GM23338 (cell line): Measurements from ENCODE around the gene MOB3B. TPM values are rescaled to one million over a fixed set of nuclear protein-coding genes. Genes with fewer than 3 reads are reported as not detected.

Experiments used
- ATAC-seq: fragments of 200-7000 bp; cut with Tn5 transposase; 3 replicates; pipeline ENCODE4 v1.9.1; 2020
- DNase-seq: peaks from one replicate; pipeline ENCODE4 v3.0.0-alpha.2; 2015; ENCODE audit warnings: low spot score
- H2AFZ ChIP-seq: fragments of 200-600 bp; sonication (generic); 2 replicates; pipeline ENCODE4 v1.8.0; 2016; ENCODE audit warnings: antibody characterized with exemption, mild to moderate bottlenecking, moderate library complexity
- H3F3A ChIP-seq: fragments of 200-600 bp; sonication (generic); replicated peaks from 2 replicates; pipeline ENCODE4 v1.8.0; 2017; ENCODE audit warnings: antibody characterized with exemption, mixed run types, low read depth
- H3K27ac ChIP-seq: fragments of 200-600 bp; sonication (generic); 2 replicates; pipeline ENCODE4 v1.6.1; 2016; ENCODE audit warnings: low read depth
- H3K27me3 ChIP-seq: fragments of 200-600 bp; sonication (generic); 2 replicates; pipeline ENCODE4 v1.8.0; 2016; ENCODE audit warnings: mild to moderate bottlenecking, mixed run types, moderate library complexity; ENCODE audit not compliant: insufficient read depth
- H3K36me3 ChIP-seq: fragments of 200-600 bp; sonication (generic); 2 replicates; pipeline ENCODE4 v1.8.0; 2016; ENCODE audit warnings: mild to moderate bottlenecking; ENCODE audit not compliant: insufficient read depth
- H3K4me1 ChIP-seq: fragments of 200-600 bp; sonication (generic); 2 replicates; pipeline ENCODE4 v1.8.0; 2016; ENCODE audit warnings: mild to moderate bottlenecking, moderate library complexity; ENCODE audit not compliant: insufficient read depth
- H3K4me2 ChIP-seq: fragments of 200-600 bp; sonication (generic); 2 replicates; pipeline ENCODE4 v1.7.1; 2017; ENCODE audit warnings: mixed run types
- H3K4me3 ChIP-seq: fragments of 200-600 bp; sonication (generic); 2 replicates; pipeline ENCODE4 v1.6.1; 2016; ENCODE audit warnings: mixed run types
- H3K79me2 ChIP-seq: fragments of 200-600 bp; sonication (generic); replicated peaks from 2 replicates; pipeline ENCODE4 v1.8.0; 2017; ENCODE audit warnings: mild to moderate bottlenecking; ENCODE audit not compliant: insufficient read depth
- H3K9me2 ChIP-seq: fragments of 200-600 bp; sonication (generic); 2 replicates; pipeline ENCODE4 v1.8.0; 2017; ENCODE audit not compliant: insufficient read depth
- H4K20me1 ChIP-seq: fragments of 200-600 bp; sonication (generic); replicated peaks from 2 replicates; pipeline ENCODE4 v1.8.0; 2017; ENCODE audit warnings: mild to moderate bottlenecking; ENCODE audit not compliant: insufficient read depth
- H3K27ac Mint-ChIP-seq: 2 replicates; pipeline ENCODE4 v1.8.0; 2020; ENCODE audit warnings: inconsistent platforms, mild to moderate bottlenecking, moderate library complexity, mixed read lengths
- H3K27me3 Mint-ChIP-seq: 3 replicates; pipeline ENCODE4 v1.8.0; 2022; ENCODE audit warnings: low read depth, mild to moderate bottlenecking, moderate library complexity, mixed read lengths, inconsistent platforms; ENCODE audit not compliant: insufficient read depth, poor library complexity
- H3K36me3 Mint-ChIP-seq: 3 replicates; pipeline ENCODE4 v1.8.0; 2021; ENCODE audit warnings: low read depth, mild to moderate bottlenecking, inconsistent platforms, moderate library complexity, mixed read lengths
- H3K4me1 Mint-ChIP-seq: 3 replicates; pipeline ENCODE4 v1.8.0; 2020; ENCODE audit warnings: mild to moderate bottlenecking, inconsistent platforms, mixed read lengths
- H3K4me3 Mint-ChIP-seq: 3 replicates; pipeline ENCODE4 v1.8.0; 2021; ENCODE audit warnings: moderate library complexity, mild to moderate bottlenecking, inconsistent platforms, mixed read lengths
- H3K9me3 Mint-ChIP-seq: 3 replicates; pipeline ENCODE4 v1.8.0; 2020; ENCODE audit warnings: moderate library complexity, mild to moderate bottlenecking, inconsistent platforms, mixed read lengths
- CREB1 ChIP-seq: fragments of 250-450 bp; sonication (Bioruptor Pico); IDR thresholded peaks from 2 replicates; pipeline ENCODE4 v1.5.0; 2020; ENCODE audit warnings: low read depth, mild to moderate bottlenecking, moderate library complexity
- EZH2 ChIP-seq: fragments of 200-600 bp; sonication (generic); IDR thresholded peaks from one replicate; pipeline ENCODE4 v1.8.0; 2017; ENCODE audit warnings: antibody characterized with exemption, mild to moderate bottlenecking, low read depth; ENCODE audit not compliant: unreplicated experiment
- EZH2phosphoT487 ChIP-seq: fragments of 200-600 bp; sonication (generic); IDR thresholded peaks from one replicate; pipeline ENCODE4 v1.8.1; 2018; ENCODE audit warnings: antibody characterized with exemption; ENCODE audit not compliant: unreplicated experiment
- NANOG ChIP-seq: IDR thresholded peaks from 2 replicates; pipeline ENCODE4 v1.6.1; 2016; ENCODE audit warnings: antibody characterized with exemption, borderline replicate concordance
- POLR2AphosphoS5 ChIP-seq: IDR thresholded peaks from 2 replicates; pipeline ENCODE4 v1.6.1; 2016; ENCODE audit warnings: antibody characterized with exemption, low read depth
- ZNF114 ChIP-seq: fragments of 250-450 bp; sonication (Bioruptor Pico); IDR thresholded peaks from 2 replicates; pipeline ENCODE4 v1.5.0; 2020; ENCODE audit warnings: mild to moderate bottlenecking, moderate library complexity
- ZNF331 ChIP-seq: fragments of 250-450 bp; sonication (Bioruptor Pico); IDR thresholded peaks from 2 replicates; pipeline ENCODE4 v1.5.0; 2020; ENCODE audit warnings: low read depth, mild to moderate bottlenecking, moderate library complexity
- polyA plus RNA-seq: library from polyadenylated mRNA; unstranded; fragments of >200 nt; fragmentation: Nextera tagmentation; extraction: Ambion mirVana; gene quantifications from 2 replicates; pipeline ENCODE4 v1.2.1, GENCODE V29; 2016
- total RNA-seq: library from RNA; depleted of rRNA; stranded (reverse); fragments of >200 nt; shearing (Covaris generic); gene quantifications from 2 replicates; pipeline ENCODE4 v1.2.3, GENCODE V29; 2014
- TF ChIP-seq, protein P1 (sequence below): fragments of 250-450 bp; sonication (Bioruptor Pico); IDR thresholded peaks from 2 replicates; pipeline ENCODE4 v1.5.0; 2020; ENCODE audit warnings: mild to moderate bottlenecking, moderate library complexity
- TF ChIP-seq, protein P2 (sequence below), 2 experiments: fragments of 200-600 bp in 1 of 2; sonication (generic) in 1 of 2; conservative IDR thresholded peaks; 2 replicates each; pipeline versions ENCODE4 v1.5.1 to v1.6.1; 2016 to 2017; ENCODE audit warnings: antibody characterized with exemption in 2 of 2, low read depth in 2 of 2, mild to moderate bottlenecking in 2 of 2, moderate library complexity in 1 of 2
- TF ChIP-seq, protein P3 (sequence below): IDR thresholded peaks from one replicate; pipeline ENCODE4 v1.6.1; 2018; ENCODE audit warnings: antibody characterized with exemption; ENCODE audit not compliant: unreplicated experiment
- TF ChIP-seq, protein P4 (sequence below): IDR thresholded peaks from 2 replicates; pipeline ENCODE4 v1.6.1; 2016; ENCODE audit warnings: antibody characterized with exemption

Gene MOB3B
- total and polyA plus RNA-seq, 2 experiments from 2014 or later: 7.6 to 12.1 TPM

DNA sequence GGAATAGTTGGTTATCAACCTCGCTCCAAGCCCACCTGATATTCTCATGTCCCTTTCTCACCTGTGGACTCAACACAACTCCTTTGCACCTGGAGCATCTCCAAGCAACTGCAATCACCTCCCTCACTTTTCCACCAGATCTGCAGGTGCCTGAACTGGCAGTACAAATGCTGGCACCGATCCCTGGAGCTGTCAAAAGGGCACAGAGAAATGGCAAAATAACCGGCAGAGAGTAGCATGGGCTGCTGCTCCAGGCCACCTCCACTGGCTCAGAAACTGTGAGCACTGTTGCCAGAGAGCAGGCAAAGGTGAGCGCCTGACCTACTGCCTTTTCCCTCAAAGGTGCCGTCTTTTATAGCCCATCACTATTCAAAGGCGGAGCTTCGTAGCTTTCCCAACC, 247.3 kb downstream of the MOB3B start (continued):
- no peak for TF ChIP-seq ZNF114 (CRISPR knock-in tag)
- TF ChIP-seq EZH2: no peak
- TF ChIP-seq CREB1 (CRISPR knock-in tag): no peak
- TF ChIP-seq, protein P1, sequence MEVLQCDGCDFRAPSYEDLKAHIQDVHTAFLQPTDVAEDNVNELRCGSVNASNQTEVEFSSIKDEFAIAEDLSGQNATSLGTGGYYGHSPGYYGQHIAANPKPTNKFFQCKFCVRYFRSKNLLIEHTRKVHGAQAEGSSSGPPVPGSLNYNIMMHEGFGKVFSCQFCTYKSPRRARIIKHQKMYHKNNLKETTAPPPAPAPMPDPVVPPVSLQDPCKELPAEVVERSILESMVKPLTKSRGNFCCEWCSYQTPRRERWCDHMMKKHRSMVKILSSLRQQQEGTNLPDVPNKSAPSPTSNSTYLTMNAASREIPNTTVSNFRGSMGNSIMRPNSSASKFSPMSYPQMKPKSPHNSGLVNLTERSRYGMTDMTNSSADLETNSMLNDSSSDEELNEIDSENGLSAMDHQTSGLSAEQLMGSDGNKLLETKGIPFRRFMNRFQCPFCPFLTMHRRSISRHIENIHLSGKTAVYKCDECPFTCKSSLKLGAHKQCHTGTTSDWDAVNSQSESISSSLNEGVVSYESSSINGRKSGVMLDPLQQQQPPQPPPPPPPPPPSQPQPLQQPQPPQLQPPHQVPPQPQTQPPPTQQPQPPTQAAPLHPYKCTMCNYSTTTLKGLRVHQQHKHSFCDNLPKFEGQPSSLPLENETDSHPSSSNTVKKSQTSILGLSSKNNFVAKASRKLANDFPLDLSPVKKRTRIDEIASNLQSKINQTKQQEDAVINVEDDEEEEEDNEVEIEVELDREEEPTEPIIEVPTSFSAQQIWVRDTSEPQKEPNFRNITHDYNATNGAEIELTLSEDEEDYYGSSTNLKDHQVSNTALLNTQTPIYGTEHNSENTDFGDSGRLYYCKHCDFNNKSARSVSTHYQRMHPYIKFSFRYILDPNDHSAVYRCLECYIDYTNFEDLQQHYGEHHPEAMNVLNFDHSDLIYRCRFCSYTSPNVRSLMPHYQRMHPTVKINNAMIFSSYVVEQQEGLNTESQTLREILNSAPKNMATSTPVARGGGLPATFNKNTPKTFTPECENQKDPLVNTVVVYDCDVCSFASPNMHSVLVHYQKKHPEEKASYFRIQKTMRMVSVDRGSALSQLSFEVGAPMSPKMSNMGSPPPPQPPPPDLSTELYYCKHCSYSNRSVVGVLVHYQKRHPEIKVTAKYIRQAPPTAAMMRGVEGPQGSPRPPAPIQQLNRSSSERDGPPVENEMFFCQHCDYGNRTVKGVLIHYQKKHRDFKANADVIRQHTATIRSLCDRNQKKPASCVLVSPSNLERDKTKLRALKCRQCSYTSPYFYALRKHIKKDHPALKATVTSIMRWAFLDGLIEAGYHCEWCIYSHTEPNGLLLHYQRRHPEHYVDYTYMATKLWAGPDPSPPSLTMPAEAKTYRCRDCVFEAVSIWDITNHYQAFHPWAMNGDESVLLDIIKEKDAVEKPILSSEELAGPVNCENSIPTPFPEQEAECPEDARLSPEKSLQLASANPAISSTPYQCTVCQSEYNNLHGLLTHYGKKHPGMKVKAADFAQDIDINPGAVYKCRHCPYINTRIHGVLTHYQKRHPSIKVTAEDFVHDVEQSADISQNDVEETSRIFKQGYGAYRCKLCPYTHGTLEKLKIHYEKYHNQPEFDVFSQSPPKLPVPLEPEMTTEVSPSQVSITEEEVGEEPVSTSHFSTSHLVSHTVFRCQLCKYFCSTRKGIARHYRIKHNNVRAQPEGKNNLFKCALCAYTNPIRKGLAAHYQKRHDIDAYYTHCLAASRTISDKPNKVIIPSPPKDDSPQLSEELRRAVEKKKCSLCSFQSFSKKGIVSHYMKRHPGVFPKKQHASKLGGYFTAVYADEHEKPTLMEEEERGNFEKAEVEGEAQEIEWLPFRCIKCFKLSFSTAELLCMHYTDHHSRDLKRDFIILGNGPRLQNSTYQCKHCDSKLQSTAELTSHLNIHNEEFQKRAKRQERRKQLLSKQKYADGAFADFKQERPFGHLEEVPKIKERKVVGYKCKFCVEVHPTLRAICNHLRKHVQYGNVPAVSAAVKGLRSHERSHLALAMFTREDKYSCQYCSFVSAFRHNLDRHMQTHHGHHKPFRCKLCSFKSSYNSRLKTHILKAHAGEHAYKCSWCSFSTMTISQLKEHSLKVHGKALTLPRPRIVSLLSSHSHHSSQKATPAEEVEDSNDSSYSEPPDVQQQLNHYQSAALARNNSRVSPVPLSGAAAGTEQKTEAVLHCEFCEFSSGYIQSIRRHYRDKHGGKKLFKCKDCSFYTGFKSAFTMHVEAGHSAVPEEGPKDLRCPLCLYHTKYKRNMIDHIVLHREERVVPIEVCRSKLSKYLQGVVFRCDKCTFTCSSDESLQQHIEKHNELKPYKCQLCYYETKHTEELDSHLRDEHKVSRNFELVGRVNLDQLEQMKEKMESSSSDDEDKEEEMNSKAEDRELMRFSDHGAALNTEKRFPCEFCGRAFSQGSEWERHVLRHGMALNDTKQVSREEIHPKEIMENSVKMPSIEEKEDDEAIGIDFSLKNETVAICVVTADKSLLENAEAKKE: no peak

DNA sequence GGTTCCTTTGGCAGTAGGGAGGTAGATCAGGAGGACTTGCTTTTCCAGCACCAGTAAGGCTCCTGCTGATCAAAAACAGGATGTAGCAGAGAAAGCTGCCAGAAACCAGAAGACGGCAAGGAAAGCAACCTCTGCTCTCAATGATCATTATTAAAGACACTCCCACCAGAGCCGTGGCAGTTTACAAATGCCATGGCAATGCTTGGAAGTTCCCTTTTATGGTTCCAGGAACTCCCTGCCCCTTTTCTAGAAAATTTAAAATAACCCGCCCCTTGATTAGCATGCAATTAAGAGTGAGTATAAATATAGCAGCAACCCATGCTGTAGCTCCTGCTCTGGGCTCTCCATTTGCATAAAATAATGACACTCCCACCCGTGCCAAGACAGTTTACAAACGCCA, 248.8 kb downstream of the MOB3B start:
- no peaks in the 10 kb centered on the region for H3K79me2 ChIP-seq
- no peaks in the 10 kb centered on the region for H3K9me3 Mint-ChIP-seq
- peaks cover 20% of the 10 kb centered on the region for H3K4me1 Mint-ChIP-seq
- H2AFZ ChIP-seq: no peak overlapping the region
- no peaks in the 10 kb centered on the region for H4K20me1 ChIP-seq
- no peak overlapping the region for H3K4me3 ChIP-seq
- H3K36me3 ChIP-seq: no peaks in the 10 kb centered on the region
- no peaks in the 10 kb centered on the region for H3F3A ChIP-seq
- H3K27me3 Mint-ChIP-seq: no peaks in the 10 kb centered on the region
- no peak for ATAC-seq
- H3K4me2 ChIP-seq: no peak overlapping the region
- H3K27ac Mint-ChIP-seq: no peak overlapping the region
- DNase-seq: no peak
- H3K36me3 Mint-ChIP-seq: no peaks in the 10 kb centered on the region
- H3K9me2 ChIP-seq: 0 out of 2 replicates have a peak, but pooled peaks cover 3% of the 10 kb centered on the region
- H3K27ac ChIP-seq: no peak overlapping the region
- H3K27me3 ChIP-seq: no peaks in the 10 kb centered on the region
- H3K4me3 Mint-ChIP-seq: no peak overlapping the region
- no peaks in the 10 kb centered on the region for H3K4me1 ChIP-seq
- no peak for TF ChIP-seq ZNF114 (CRISPR knock-in tag)
- TF ChIP-seq NANOG: no peak
- TF ChIP-seq CREB1 (CRISPR knock-in tag): no peak
- TF ChIP-seq, protein P2, sequence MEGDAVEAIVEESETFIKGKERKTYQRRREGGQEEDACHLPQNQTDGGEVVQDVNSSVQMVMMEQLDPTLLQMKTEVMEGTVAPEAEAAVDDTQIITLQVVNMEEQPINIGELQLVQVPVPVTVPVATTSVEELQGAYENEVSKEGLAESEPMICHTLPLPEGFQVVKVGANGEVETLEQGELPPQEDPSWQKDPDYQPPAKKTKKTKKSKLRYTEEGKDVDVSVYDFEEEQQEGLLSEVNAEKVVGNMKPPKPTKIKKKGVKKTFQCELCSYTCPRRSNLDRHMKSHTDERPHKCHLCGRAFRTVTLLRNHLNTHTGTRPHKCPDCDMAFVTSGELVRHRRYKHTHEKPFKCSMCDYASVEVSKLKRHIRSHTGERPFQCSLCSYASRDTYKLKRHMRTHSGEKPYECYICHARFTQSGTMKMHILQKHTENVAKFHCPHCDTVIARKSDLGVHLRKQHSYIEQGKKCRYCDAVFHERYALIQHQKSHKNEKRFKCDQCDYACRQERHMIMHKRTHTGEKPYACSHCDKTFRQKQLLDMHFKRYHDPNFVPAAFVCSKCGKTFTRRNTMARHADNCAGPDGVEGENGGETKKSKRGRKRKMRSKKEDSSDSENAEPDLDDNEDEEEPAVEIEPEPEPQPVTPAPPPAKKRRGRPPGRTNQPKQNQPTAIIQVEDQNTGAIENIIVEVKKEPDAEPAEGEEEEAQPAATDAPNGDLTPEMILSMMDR (conservative IDR thresholded peaks at IDR 0.05; ENCODE audit: low read depth in 2 of 2): no peak
- TF ChIP-seq, protein P3, sequence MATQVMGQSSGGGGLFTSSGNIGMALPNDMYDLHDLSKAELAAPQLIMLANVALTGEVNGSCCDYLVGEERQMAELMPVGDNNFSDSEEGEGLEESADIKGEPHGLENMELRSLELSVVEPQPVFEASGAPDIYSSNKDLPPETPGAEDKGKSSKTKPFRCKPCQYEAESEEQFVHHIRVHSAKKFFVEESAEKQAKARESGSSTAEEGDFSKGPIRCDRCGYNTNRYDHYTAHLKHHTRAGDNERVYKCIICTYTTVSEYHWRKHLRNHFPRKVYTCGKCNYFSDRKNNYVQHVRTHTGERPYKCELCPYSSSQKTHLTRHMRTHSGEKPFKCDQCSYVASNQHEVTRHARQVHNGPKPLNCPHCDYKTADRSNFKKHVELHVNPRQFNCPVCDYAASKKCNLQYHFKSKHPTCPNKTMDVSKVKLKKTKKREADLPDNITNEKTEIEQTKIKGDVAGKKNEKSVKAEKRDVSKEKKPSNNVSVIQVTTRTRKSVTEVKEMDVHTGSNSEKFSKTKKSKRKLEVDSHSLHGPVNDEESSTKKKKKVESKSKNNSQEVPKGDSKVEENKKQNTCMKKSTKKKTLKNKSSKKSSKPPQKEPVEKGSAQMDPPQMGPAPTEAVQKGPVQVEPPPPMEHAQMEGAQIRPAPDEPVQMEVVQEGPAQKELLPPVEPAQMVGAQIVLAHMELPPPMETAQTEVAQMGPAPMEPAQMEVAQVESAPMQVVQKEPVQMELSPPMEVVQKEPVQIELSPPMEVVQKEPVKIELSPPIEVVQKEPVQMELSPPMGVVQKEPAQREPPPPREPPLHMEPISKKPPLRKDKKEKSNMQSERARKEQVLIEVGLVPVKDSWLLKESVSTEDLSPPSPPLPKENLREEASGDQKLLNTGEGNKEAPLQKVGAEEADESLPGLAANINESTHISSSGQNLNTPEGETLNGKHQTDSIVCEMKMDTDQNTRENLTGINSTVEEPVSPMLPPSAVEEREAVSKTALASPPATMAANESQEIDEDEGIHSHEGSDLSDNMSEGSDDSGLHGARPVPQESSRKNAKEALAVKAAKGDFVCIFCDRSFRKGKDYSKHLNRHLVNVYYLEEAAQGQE: no peak
- TF ChIP-seq EZH2: no peak
- TF ChIP-seq POLR2AphosphoS5: no peak
- TF ChIP-seq, protein P4, sequence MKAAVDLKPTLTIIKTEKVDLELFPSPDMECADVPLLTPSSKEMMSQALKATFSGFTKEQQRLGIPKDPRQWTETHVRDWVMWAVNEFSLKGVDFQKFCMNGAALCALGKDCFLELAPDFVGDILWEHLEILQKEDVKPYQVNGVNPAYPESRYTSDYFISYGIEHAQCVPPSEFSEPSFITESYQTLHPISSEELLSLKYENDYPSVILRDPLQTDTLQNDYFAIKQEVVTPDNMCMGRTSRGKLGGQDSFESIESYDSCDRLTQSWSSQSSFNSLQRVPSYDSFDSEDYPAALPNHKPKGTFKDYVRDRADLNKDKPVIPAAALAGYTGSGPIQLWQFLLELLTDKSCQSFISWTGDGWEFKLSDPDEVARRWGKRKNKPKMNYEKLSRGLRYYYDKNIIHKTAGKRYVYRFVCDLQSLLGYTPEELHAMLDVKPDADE: no peak
- no peak for TF ChIP-seq ZNF331 (CRISPR knock-in tag)
- no peak for TF ChIP-seq EZH2phosphoT487
